HEK293 (cell line): ENCODE measurements around the gene KCNAB1.

Experiments used
- ZNF37A ChIP-seq: fragments of 450-650 bp; IDR thresholded peaks from 2 replicates; pipeline ENCODE4 v1.5.1; 2018; ENCODE audit warnings: missing biosample characterization, missing genetic modification characterization
- TF ChIP-seq, protein P1 (sequence below): fragments of 450-650 bp; formaldehyde crosslinking; IDR thresholded peaks from 2 replicates; pipeline ENCODE4 v1.5.1; 2016; ENCODE audit warnings: missing biosample characterization, missing genetic modification characterization

DNA sequence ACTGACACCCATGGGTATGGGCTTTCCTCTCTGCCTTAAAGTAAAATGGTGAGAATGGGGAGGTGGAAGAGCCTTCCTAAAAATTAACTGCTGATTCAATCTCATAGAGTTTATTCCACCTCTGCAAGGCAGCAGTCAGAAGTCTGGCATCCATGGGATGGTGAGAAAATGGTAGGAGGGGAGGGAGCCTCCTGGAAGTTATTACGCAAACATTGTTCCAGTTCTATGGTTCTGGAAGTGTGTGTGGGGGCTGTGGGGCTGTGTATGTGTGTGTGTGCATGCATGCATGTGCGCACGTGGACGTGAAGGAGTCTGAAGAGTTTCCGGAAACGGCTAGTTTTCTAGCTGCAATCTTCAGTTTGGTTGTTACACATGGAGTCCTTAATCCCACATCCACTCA, 177.6 kb downstream of the KCNAB1 start:
- TF ChIP-seq, protein P1, sequence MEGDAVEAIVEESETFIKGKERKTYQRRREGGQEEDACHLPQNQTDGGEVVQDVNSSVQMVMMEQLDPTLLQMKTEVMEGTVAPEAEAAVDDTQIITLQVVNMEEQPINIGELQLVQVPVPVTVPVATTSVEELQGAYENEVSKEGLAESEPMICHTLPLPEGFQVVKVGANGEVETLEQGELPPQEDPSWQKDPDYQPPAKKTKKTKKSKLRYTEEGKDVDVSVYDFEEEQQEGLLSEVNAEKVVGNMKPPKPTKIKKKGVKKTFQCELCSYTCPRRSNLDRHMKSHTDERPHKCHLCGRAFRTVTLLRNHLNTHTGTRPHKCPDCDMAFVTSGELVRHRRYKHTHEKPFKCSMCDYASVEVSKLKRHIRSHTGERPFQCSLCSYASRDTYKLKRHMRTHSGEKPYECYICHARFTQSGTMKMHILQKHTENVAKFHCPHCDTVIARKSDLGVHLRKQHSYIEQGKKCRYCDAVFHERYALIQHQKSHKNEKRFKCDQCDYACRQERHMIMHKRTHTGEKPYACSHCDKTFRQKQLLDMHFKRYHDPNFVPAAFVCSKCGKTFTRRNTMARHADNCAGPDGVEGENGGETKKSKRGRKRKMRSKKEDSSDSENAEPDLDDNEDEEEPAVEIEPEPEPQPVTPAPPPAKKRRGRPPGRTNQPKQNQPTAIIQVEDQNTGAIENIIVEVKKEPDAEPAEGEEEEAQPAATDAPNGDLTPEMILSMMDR (tag by site-specific recombination) = no peak
- no peak for TF ChIP-seq ZNF37A (tag by site-specific recombination)
